ENCODE data around the gene NKAIN1.

Gene NKAIN1

DNA sequence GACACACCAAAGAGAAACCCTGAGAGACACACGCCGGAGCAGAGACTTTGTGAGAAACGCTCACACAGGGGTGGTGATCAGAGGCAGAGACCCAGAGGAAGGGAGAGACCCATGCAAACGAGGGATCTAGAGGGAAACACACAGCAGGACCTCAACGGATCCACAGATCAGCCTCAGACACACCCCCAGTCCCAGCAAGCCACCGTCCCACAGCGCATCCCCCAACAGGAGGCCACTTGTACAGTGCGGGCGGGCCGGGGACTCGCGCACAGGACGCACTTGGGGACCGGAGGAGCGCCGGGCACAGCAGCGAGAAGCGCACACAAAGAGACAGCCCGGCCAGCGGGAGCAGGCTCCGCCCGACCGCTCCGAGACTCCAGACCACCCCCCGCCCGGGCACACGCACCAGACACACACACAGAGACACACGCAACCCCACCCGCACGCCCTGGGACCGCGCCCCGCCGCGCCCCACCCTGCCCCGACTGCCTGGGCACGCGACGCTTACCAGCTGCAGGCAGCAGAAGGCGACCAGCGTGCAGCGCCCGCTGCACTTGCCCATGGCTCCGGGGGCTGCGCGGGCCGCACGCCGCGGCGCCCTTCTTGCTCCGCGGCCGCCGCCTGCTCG lies 587 bp downstream of the NKAIN1 start:
- Histone ChIP-seq H3K36me3 (no peaks in the 10 kb centered on the region), H3K4me3 (ENCODE audit: low read depth, low read length) (peak overlapping the region; percentile 53), H3K4me1 (no peaks in the 10 kb centered on the region), H3K9me3 (no peaks in the 10 kb centered on the region), H3K27me3 (no peaks in the 10 kb centered on the region)
- TF ChIP-seq, protein P1, sequence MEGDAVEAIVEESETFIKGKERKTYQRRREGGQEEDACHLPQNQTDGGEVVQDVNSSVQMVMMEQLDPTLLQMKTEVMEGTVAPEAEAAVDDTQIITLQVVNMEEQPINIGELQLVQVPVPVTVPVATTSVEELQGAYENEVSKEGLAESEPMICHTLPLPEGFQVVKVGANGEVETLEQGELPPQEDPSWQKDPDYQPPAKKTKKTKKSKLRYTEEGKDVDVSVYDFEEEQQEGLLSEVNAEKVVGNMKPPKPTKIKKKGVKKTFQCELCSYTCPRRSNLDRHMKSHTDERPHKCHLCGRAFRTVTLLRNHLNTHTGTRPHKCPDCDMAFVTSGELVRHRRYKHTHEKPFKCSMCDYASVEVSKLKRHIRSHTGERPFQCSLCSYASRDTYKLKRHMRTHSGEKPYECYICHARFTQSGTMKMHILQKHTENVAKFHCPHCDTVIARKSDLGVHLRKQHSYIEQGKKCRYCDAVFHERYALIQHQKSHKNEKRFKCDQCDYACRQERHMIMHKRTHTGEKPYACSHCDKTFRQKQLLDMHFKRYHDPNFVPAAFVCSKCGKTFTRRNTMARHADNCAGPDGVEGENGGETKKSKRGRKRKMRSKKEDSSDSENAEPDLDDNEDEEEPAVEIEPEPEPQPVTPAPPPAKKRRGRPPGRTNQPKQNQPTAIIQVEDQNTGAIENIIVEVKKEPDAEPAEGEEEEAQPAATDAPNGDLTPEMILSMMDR (IDR thresholded peaks at IDR 0.05; ENCODE audit: low read depth, low read length) = no peak
- DNase-seq = peak; percentile 51

DNA sequence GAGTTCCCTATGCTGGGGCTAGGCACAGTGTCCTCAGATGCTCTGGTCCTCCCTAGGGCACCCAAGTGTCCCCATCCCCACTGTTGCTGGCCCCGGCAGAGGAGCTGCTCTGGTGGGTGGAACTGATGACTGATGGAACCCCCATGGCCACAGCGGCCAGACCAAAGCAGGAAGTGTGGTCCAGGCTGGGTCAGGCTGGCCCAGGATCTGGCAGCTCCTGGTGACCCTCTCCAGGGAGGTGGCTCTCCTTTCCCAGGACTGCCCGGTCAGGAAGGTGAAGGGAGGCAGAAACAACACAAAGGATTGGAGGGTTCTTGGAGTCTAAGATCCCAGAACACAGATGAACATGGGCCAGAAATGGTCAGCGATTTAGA lies 1.1 kb downstream of the NKAIN1 start:
- H3K4me3 ChIP-seq (ENCODE audit: low read depth, low read length) = peak overlapping the region; percentile 53
- no peaks in the 10 kb centered on the region for H3K9me3 ChIP-seq
- H3K36me3 ChIP-seq = no peaks in the 10 kb centered on the region
- no peaks in the 10 kb centered on the region for H3K27me3 ChIP-seq
- TF ChIP-seq, protein P1 (IDR thresholded peaks at IDR 0.05; ENCODE audit: low read depth, low read length) = no peak
- no peaks in the 10 kb centered on the region for H3K4me1 ChIP-seq
- DNase-seq = no peak

DNA sequence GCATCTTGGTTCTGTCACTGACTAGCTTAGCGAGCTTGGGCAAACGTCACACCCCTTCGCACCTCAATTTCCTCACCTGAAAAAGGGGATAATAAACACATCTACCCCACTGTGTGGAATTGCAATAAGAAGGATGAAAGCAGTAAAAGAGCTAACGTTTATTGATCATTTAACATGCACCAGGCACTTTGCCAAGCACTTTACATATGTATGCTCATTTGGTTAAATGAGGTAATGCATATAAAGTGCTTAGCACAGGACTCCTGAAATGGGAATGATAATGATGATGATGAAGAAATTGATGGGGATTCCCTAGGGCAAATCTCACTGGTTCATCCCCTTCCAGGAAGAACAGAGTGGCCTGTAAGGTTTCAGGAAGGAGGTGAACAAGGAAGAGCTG lies 4.8 kb downstream of the NKAIN1 start:
- Histone ChIP-seq H3K9me3 (no peaks in the 10 kb centered on the region), H3K27me3 (no peaks in the 10 kb centered on the region)
- TF ChIP-seq, protein P1 (IDR thresholded peaks at IDR 0.05; ENCODE audit: low read depth, low read length) = no peak

DNA sequence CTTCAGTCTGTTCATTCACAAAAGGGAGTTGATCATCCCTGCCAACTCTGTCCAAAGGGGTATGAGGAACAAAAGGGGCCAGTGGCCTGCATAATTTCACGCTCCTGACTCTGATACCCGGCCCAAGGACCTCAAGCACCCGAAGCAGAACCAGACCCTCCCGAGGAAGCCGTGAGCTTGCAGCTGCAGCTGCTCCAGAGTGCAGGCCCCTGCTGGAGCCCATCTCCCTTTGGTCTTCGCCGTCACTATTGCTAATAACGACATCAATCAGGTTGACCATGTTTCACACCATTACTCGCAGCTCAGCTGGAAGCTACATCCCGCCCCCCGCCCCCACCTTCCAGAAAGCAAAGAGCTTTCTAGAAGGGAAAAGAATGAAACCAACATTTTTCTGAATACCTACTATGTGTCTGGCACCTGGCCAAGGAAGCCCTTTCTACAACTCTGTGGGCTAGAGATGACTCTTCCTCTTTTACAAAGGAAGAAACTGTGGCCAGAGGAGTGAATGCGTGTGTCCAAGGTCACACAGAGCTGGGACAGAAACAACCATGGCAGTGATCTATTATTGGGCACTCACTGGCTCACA lies 5.5 kb downstream of the NKAIN1 start:
- no peaks in the 10 kb centered on the region for H3K4me1 ChIP-seq
- H3K27me3 ChIP-seq = no peaks in the 10 kb centered on the region
- H3K36me3 ChIP-seq = no peaks in the 10 kb centered on the region
- no peak overlapping the region for H3K4me3 ChIP-seq (ENCODE audit: low read depth, low read length)
- TF ChIP-seq, protein P1 (IDR thresholded peaks at IDR 0.05; ENCODE audit: low read depth, low read length) = no peak
- no peaks in the 10 kb centered on the region for H3K9me3 ChIP-seq
- no peak for DNase-seq

More for the DNA sequence above, 4.8 kb downstream of the NKAIN1 start:
- no peak for DNase-seq
- Histone ChIP-seq H3K4me3 (ENCODE audit: low read depth, low read length) (no peak overlapping the region), H3K4me1 (no peaks in the 10 kb centered on the region), H3K36me3 (no peaks in the 10 kb centered on the region)

DNA sequence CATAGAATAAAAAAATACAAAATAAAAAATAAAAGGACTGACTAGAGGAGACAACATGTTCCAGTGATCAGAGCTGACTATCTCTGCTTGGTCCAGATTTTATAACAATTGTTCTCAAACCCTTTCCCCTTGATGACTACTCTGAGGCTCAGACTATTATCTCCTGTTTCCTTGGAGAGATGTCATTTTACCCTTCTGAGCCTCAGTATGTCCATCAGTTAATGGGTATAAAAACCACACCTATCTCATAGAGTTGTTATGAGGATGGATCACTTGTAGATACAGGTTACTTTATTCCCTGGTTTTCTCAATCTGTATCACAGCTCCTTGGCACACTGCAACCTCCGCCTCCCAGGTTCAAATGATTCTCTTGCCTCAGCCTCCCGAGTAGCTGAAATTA lies 7.0 kb downstream of the NKAIN1 start:
- H3K9me3 ChIP-seq = no peaks in the 10 kb centered on the region
- DNase-seq = no peak
- TF ChIP-seq, protein P1 (IDR thresholded peaks at IDR 0.05; ENCODE audit: low read depth, low read length) = no peak

DNA sequence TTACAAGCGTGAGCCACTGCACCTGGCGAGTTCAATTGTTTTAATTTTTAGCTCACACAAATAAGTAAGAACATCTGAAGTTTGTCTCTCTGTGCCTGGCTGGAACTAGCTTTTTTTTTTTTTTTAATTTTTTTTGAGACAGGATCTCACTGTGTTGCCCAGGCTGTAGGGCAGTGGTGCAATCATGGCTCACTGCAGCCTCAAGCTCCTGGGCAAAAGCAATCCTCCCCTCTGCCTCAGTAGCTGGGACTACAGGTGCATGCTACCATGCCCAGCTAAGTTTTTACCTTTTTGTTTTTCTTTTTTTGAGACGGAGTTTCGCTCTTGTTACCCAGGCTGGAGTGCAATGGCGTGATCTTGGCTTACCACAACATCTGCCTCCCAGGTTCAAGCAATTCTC lies 7.9 kb downstream of the NKAIN1 start:
- no peaks in the 10 kb centered on the region for H3K9me3 ChIP-seq
- H3K4me1 ChIP-seq = no peaks in the 10 kb centered on the region
- H3K27me3 ChIP-seq = no peaks in the 10 kb centered on the region
- DNase-seq = no peak
- no peaks in the 10 kb centered on the region for H3K36me3 ChIP-seq
- TF ChIP-seq, protein P1 (IDR thresholded peaks at IDR 0.05; ENCODE audit: low read depth, low read length) = no peak
- H3K4me3 ChIP-seq (ENCODE audit: low read depth, low read length) = no peak overlapping the region

More for the DNA sequence above, 7.0 kb downstream of the NKAIN1 start:
- no peak overlapping the region for H3K4me3 ChIP-seq (ENCODE audit: low read depth, low read length)
- no peaks in the 10 kb centered on the region for H3K4me1 ChIP-seq
- no peaks in the 10 kb centered on the region for H3K27me3 ChIP-seq
- no peaks in the 10 kb centered on the region for H3K36me3 ChIP-seq
